Glomerular visceral epithelial cell (primary cell): ENCODE data around the gene MAPKBP1.

Source experiments
- DNase-seq: peaks from one replicate; pipeline ENCODE4 v3.0.0-alpha.2; 2016; ENCODE audit errors: extremely low spot score

MAPKBP1 gene

GRCh38 chr15:41850482-41851166 lies 76.3 kb downstream of the MAPKBP1 start:
- DNase-seq: no peak

- no peak for DNase-seq
Observed at GRCh38 chr15:41851167-41851523, 76.9 kb downstream of the MAPKBP1 start.

DNA sequence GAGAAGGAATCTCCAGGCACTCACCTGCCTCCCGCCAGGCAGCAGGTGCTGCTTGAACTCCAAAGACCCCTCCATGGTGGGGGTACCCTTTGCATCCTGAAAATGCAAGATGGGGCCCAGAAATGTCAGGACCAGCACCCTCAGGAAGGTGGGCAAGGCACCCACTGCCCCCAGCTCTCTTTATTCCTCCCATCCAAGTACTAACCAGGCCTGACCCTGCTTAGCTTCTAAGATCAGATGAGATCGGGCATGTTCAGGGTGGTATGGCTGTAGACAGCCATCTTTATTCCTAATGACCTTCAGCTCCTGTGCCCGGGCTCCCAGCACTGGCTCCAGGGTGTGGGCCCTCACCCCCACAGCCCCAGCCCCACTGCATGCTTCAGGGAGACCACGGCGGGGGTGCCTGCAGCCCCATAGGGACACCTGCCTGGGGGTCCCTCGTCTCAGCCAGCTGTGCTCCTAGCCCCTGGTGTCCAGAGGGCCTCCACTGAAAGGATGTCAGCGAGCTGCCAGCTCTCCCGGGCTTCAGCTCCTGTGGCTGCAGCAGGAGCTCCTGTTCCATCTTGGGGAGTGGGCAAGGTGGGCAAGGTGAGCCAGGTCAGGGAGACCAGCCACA lies 77.6 kb downstream of the MAPKBP1 start:
- no peak for DNase-seq

DNA sequence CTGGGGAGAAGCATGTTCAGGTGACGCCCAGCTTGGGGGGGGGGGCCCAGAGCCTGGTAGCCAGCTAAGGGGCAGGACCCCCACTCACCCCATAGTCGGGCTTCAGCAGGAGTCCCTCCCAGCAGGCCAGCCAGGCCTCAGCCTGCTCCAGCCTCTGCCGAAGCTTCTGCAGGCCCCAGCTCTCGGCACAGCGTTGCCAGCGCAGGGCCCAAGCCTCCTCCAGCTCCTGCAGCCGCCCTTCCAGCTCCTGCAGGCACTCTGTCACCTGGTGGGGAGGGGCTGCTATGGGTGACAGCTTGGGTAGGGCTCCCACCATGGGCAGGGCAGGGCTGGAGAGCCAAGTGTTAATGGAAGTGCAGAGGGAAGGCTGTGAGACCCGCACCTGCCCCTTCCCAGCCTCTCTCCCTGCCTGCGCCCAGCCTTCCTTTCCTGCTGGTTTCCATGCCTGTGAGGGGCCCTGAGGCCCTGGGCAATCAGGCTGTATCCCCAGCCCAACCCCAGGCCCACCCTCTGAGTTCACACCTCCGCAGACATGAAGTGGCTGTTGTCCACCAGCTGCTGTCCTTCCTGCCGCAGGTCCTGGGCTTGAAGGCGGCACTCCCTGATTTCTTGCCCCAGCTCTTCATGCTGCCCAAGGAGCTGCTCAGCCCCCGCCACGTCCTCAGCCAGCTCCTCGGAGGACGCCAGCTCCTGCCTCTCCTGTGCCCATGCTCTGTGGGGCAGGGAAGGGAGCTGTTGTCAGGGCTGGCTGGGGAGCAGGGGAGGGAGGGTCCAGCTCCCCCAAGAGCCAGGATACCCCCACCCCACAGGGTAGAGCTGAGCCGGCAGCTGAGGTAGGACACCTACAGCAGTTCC lies 78.7 kb downstream of the MAPKBP1 start:
- DNase-seq: no peak

GRCh38 chr15:41853831-41854230 lies 79.5 kb downstream of the MAPKBP1 start:
- DNase-seq: no peak

DNA sequence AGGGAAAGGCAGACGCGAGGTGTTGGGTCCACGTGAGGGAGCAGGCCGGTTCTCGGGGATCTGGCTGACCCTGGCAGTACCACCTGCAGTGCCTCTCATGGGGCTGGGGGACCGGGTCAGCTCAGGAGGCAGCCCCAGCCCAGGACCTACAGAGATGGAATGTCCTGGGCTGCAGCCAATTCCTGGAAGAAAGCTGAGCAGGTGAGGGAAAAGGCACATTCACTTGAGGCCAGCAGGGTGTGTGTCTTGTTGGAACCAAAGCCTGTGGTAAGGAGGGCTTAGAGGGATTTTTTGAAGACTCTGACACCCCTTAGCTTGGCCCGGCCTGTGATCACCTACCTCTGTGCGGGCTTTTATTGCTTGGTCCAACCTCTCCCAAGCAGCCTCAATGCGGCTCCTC lies 80.2 kb downstream of the MAPKBP1 start:
- DNase-seq: no peak

GRCh38 chr15:41855261-41855961 lies 81.1 kb downstream of the MAPKBP1 start:
- DNase-seq: no peak

DNA sequence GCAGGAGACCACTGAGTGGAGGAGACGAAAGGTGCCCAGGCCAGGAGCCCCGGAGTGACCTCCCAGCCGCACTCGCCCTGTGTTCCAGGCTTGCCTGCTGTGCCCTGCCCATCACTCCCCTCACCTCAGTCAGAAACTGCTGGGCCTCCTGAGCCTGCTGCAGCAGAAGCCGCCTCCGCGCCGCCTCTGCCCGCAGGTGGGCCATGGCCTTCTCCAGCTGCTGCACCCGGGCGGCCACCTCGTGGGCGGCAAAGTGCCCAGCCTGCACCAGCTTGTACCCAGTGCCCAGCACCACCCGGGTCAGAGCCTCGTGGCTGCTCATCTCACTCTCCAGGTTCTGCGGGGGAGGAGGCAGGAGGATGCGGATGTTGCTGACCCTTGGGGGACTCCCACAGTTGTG lies 82.0 kb downstream of the MAPKBP1 start:
- DNase-seq: no peak

GRCh38 chr15:41856716-41857115 lies 82.4 kb downstream of the MAPKBP1 start:
- no peak for DNase-seq

DNA sequence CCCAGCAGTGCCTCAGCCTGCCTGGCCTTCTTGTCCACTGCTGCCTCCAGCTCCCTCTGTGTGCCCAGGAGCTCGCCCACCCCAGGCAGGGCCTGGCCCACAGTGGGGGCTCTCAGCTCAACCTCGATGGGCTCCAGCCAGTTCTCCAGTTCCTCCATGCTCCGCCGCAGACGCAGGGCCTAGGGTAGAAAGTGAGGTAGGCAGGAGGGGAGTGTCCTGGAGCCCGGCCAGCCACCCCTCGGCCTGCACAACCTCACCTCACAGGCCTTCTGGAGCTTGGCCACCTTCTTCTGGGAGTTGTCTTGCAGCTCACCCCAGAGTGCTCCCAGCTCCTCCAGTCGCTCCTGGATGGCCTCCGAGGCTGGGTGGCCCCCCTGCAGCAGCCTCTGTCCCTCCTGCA lies 83.0 kb downstream of the MAPKBP1 start:
- no peak for DNase-seq

GRCh38 chr15:41858756-41859155 lies 84.5 kb downstream of the MAPKBP1 start:
- DNase-seq: no peak

GRCh38 chr15:41860049-41860828 lies 86.0 kb downstream of the MAPKBP1 start:
- DNase-seq: no peak

DNA sequence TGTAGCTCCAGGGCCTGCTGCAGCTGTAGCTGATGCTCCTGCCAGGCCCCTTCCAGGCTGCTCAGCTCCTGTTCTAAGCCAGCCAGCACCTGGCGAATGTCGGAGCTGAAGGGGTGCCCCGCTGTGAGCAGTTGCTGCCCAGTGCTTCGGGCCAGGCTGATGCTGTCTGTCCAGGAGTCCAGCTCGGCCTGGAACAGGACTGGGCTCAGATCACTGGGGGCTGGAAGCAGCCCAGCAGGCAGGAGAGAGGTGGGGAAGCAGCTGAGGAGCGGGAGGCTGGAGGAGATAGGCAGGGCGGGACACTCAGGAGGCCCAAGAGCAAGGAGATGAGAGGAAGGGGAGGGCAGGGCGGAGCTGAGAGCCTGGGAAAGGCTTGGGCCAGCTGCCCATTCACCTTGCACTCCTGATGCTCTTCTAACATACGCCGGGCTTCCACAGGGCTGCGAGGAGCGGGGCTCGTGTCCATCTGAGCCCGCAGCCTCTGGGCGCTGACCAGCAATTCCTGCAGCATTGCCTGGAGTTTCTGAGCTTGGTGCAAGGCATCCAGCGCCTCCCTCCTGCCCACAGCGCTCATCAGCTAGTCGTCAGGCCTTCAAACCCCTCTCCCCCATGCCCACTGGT lies 87.6 kb downstream of the MAPKBP1 start:
- no peak for DNase-seq

DNA sequence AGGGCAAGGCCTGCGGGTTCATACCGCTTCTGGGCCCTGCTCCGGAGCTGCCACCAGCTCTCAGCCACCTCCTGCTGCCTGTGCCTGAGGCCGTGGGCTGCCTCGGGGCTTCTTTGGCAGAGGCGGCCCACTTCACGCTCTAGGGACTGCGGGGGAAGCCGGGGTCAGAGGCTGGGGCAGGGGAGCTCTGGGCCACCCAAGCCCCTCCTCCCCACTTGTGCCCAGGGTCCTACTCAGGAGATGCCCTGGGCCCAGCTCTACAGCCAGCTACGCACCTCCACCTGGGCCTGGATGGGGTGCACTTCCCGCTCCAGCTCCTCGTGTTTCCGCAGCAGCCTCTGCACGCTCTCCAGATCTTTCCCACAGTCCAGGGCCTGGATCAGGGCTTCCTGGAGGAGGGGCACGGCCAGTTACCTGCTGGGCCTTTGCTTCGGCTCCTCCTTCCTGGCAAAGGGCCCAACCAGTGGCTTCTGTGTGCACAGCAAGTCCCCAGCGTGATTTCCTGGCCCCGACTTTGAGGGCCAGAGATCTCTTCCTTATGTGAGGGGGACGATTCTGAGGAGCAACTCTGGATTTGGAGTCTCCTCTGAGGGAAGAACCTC lies 88.3 kb downstream of the MAPKBP1 start:
- no peak for DNase-seq

DNA sequence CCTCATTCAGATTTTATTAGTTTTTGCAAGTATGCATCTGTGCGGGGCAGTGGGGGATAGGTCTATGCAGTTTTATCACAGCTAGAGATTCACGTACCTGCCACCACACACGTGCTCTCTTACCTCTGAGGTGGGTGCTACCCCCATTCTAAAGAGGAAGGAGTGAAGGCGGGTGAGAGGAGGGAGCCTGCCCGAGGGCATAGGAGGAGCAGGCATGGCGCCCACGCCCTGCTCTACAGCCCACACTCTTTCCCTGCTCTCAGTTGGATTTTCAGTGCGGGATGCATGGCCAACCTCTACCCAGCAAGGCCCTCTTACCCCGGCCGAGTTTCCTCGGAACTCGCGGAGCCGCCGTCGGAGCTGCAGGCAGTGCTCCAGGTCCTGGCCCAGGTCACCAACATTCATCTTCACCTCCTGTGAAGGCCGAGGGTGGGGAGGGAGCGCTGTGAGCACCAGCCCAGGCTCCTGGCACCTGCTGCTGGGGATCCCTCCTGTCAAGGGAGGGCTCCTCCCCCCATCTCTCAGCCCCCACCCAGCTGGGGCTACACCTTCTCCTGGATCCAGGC lies 91.3 kb downstream of the MAPKBP1 start:
- DNase-seq: no peak

GRCh38 chr15:41866263-41866703 lies 92.0 kb downstream of the MAPKBP1 start:
- no peak for DNase-seq

DNA sequence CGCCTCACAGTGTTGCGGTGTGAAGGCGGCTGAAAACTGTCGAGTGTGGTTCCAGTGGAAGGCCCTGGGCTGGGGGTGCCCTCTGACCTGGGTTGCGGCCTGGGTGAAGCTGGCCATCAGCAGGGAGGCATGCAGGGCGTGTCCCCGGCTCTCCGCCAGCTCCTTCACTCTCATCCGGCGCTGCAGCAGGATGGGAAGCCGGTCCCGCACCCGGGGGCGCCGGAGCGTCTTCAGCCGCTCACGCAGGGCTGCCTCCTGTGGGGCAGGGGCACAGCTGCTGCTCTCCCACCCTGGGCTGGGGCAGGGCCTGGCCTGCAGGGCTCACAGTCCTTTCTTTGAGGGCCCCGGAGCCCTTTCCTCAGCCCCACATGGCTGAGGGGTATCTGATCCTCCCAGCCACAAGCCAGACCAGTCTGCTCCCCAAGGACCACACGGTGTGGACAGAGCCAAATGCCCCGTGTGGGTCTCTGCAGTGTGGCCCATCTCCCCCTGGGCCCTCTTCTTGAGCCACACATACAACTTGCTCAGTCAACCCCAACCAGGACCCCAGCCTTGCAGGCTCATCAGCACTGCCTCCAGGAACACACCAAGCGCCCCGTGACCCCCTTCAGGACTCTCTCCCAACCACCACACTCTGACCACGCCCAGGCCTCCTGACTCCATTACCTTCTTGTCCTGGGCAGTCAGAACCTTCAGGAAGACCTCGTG lies 92.7 kb downstream of the MAPKBP1 start:
- no peak for DNase-seq

GRCh38 chr15:41868321-41868720 lies 94.0 kb downstream of the MAPKBP1 start:
- DNase-seq: no peak
